Tibial nerve (tissue), 4 donors: ENCODE data around the gene TTC7B. TPM values are rescaled to one million over a fixed set of nuclear protein-coding genes. Genes with fewer than 3 reads are reported as not detected.

Source experiments
- DNase-seq, 2 donors: peaks; one replicate each; pipeline ENCODE4 v3.0.0-alpha.2; 2019; ENCODE audit warnings: low spot score in 2 of 2
- H3K27ac ChIP-seq, 4 donors: fragments of 200-600 bp; sonication (generic) in 3 of 4; one replicate each; pipeline ENCODE4 v1.5.1; 2017 to 2019; ENCODE audit warnings: mild to moderate bottlenecking in 1 of 4
- H3K27me3 ChIP-seq, 2 donors: fragments of 200-600 bp; sonication (generic) in 1 of 2; one replicate each; pipeline versions ENCODE4 v1.5.1 to v1.6.0; 2017 to 2019
- H3K36me3 ChIP-seq, 3 donors: fragments of 200-600 bp; sonication (generic); one replicate each; pipeline ENCODE4 v1.5.1; 2018 to 2019
- H3K4me1 ChIP-seq, 4 donors: fragments of 200-600 bp; sonication (generic) in 3 of 4; one replicate each; pipeline ENCODE4 v1.5.1; 2017 to 2019
- H3K4me3 ChIP-seq, 4 donors: fragments of 200-600 bp; sonication (generic) in 3 of 4; one replicate each; pipeline ENCODE4 v1.5.1; 2017 to 2019; ENCODE audit warnings: mild to moderate bottlenecking in 1 of 4, moderate library complexity in 1 of 4
- H3K9me3 ChIP-seq, 4 donors: fragments of 200-600 bp; sonication (generic) in 3 of 4; one replicate each; pipeline ENCODE4 v1.5.1; 2017 to 2019
- EP300 ChIP-seq, 2 donors: sonication (generic); formaldehyde crosslinking; IDR thresholded peaks; one replicate each; pipeline ENCODE4 v1.6.1; 2017; ENCODE audit warnings: antibody characterized with exemption in 2 of 2, mild to moderate bottlenecking in 1 of 2
- POLR2A ChIP-seq, 2 donors: fragments of 450-650 bp; IDR thresholded peaks; one replicate each; pipeline ENCODE4 v1.6.1; 2017; ENCODE audit warnings: antibody characterized with exemption in 2 of 2, mild to moderate bottlenecking in 2 of 2, moderate library complexity in 2 of 2
- WGBS, 2 donors: methylation state at CpG; one replicate each; pipeline ENCODE4 v1.1.5; 2018; 5-methylcytosine and 5-hydroxymethylcytosine counted together
- total RNA-seq, 4 donors: library from RNA; depleted of rRNA; stranded (reverse); fragments of >200 nt; gene quantifications; one replicate each; pipeline ENCODE4 v1.1.0, GENCODE V29; 2016
- TF ChIP-seq, protein P1 (sequence below), 5 experiments: fragments of 200-600 bp in 3 of 5; fragments of 450-650 bp in 2 of 5; sonication (generic) in 3 of 5; IDR thresholded peaks; one replicate each; pipeline ENCODE4 v1.5.1; 2016 to 2019; ENCODE audit warnings: antibody characterized with exemption in 5 of 5, mild to moderate bottlenecking in 3 of 5, moderate library complexity in 2 of 5

Gene TTC7B
- total RNA-seq, 4 donors from 2014 or later: 25.9 to 44.1 (median 34.4) TPM

DNA sequence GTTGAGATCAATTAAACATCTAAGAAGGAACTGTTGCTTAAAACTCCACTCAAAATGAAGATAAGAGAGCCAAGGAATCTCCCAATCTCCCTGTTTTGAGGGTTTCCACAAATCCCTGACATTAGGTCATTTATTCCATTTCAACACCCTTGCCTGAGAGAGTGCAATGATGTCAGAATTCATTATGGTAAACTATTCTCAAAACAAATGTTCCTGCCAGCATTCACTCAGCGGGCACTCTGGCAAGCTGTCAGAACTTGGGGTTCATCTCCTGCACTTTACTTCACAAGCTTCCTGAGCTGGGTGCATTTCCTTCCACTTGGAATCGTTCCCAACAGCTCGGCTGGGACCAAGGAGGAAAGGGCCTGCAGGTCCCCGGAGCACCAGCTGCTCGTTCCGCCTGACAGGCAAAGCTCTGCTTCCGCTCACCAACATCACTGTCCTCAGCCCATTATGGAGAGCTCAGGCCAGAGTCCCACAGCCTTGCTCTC lies 117.8 kb downstream of the TTC7B start:
- H3K4me1 ChIP-seq: peaks cover 0 to 26% (median 7%) of the 10 kb centered on the region in 4 donors
- no peaks in the 10 kb centered on the region for H3K9me3 ChIP-seq
- H3K27me3 ChIP-seq: no peaks in the 10 kb centered on the region
- H3K4me3 ChIP-seq: no peak overlapping the region
- no peaks in the 10 kb centered on the region for H3K36me3 ChIP-seq
- WGBS, 2 donors: 25 to 27% methylated on average over 7 of the region's 7 CpGs
- TF ChIP-seq POLR2A (IDR thresholded peaks at IDR 0.05) (no peak), EP300 (IDR thresholded peaks at IDR 0.05) (peak in 1 of 2 donors; percentile 67)
- H3K27ac ChIP-seq: peak overlapping the region; percentile 36 to 90 (median 64)
- peak; percentile 18 to 51 for DNase-seq

DNA sequence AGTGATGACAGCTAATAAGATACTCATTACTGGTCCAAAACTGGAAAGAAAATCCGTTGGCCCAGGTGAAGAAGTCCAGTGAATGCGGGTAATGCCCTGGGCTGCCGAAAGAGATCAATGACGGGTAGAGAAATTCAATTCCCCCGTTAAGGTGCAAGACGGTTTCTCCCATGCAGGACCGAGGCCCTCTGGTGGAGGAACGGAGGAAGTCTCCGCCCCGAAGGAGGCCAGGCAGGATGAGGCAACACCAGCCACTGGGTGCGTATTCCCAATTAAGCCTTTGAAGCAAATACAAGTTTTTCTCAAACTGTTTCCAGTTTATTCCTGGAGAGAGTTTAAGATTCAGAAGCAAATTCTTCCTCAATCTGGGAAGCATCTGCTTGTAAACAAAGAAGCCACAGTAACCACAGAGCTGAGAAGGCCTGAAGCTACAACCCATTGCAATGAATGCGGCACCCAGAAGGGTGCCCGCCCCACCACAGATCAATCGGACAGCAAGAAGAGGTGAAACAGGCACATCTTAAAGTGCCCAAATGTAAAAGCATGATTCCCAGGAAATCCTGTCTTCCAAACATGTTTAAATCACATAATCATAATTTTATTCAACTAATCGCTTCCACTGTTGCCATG lies 118.5 kb downstream of the TTC7B start:
- TF ChIP-seq, protein P1, sequence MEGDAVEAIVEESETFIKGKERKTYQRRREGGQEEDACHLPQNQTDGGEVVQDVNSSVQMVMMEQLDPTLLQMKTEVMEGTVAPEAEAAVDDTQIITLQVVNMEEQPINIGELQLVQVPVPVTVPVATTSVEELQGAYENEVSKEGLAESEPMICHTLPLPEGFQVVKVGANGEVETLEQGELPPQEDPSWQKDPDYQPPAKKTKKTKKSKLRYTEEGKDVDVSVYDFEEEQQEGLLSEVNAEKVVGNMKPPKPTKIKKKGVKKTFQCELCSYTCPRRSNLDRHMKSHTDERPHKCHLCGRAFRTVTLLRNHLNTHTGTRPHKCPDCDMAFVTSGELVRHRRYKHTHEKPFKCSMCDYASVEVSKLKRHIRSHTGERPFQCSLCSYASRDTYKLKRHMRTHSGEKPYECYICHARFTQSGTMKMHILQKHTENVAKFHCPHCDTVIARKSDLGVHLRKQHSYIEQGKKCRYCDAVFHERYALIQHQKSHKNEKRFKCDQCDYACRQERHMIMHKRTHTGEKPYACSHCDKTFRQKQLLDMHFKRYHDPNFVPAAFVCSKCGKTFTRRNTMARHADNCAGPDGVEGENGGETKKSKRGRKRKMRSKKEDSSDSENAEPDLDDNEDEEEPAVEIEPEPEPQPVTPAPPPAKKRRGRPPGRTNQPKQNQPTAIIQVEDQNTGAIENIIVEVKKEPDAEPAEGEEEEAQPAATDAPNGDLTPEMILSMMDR (IDR thresholded peaks at IDR 0.05): peak; percentile 89 to 94 (median 92)
- TF ChIP-seq EP300 (IDR thresholded peaks at IDR 0.05): peak in 1 of 2 donors; percentile 70
- TF ChIP-seq POLR2A (IDR thresholded peaks at IDR 0.05): no peak
- DNase-seq: peak; percentile 76 to 87
- H3K27me3 ChIP-seq: no peaks in the 10 kb centered on the region
- no peak overlapping the region for H3K4me3 ChIP-seq
- H3K4me1 ChIP-seq: peaks cover 0 to 26% (median 7%) of the 10 kb centered on the region in 4 donors
- H3K9me3 ChIP-seq: no peaks in the 10 kb centered on the region
- H3K27ac ChIP-seq: peak overlapping the region; percentile 43 to 90 (median 70)
- 18 to 19% methylated on average over 15 of the region's 15 CpGs for WGBS, 2 donors
- no peaks in the 10 kb centered on the region for H3K36me3 ChIP-seq

DNA sequence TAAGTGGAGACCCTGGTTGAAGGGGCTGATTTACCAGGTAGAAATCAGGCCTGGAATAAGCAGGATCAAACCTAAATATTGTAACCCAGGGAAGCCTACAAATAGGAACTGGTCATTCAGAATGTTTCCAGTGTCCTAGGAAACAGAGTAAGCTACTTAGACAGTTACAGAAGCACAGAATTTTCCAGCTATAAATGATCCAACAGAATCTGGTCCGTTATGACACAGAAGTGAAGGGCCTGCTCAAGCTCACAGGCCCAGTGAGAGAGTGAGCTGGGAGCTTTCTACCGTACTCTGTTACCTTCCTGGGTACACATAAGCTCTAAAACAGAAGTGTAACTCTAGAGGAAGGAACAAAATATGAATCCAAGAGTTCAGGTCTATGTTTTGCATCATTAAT lies 119.1 kb downstream of the TTC7B start:
- Histone ChIP-seq H3K36me3 (no peaks in the 10 kb centered on the region), H3K4me3 (no peak overlapping the region), H3K27ac (peak overlapping the region; percentile 28 to 90 (median 70)), H3K27me3 (no peaks in the 10 kb centered on the region), H3K9me3 (no peaks in the 10 kb centered on the region), H3K4me1 (peaks cover 0 to 26% (median 7%) of the 10 kb centered on the region in 4 donors)
- DNase-seq: no peak
- TF ChIP-seq, protein P1 (IDR thresholded peaks at IDR 0.05): no peak
- TF ChIP-seq EP300 (IDR thresholded peaks at IDR 0.05): no peak
- no peak for TF ChIP-seq POLR2A (IDR thresholded peaks at IDR 0.05)
- 42 to 48% methylated on average over 2 of the region's 2 CpGs for WGBS, 2 donors

DNA sequence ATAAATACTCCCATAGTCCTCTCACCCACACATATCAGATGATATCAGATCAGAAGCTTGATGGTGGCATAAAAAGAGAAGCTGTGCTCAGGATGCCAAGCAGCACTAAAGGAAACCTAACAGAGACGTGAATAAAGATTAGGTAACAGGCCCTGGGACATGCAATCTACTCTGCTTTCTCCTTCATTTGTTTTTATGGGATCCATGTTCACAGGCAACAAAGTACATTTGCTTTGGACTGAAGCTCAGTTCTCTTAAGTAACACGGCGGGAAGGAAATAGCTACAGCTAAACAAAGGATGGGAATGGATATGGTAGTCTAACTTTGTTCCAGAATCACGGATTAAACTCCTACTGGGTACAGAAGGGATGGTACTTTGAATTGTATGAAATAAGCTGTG lies 119.5 kb downstream of the TTC7B start:
- Histone ChIP-seq H3K36me3 (no peaks in the 10 kb centered on the region), H3K27me3 (no peaks in the 10 kb centered on the region), H3K4me1 (peaks cover 0 to 26% (median 7%) of the 10 kb centered on the region in 4 donors), H3K4me3 (no peak overlapping the region), H3K9me3 (no peaks in the 10 kb centered on the region), H3K27ac (peak overlapping the region; percentile 28 to 90 (median 70))
- DNase-seq: no peak
- TF ChIP-seq POLR2A (IDR thresholded peaks at IDR 0.05): no peak
- TF ChIP-seq EP300 (IDR thresholded peaks at IDR 0.05): no peak
- TF ChIP-seq, protein P1 (IDR thresholded peaks at IDR 0.05): no peak
- 59 to 64% methylated on average over 4 of the region's 4 CpGs for WGBS, 2 donors

DNA sequence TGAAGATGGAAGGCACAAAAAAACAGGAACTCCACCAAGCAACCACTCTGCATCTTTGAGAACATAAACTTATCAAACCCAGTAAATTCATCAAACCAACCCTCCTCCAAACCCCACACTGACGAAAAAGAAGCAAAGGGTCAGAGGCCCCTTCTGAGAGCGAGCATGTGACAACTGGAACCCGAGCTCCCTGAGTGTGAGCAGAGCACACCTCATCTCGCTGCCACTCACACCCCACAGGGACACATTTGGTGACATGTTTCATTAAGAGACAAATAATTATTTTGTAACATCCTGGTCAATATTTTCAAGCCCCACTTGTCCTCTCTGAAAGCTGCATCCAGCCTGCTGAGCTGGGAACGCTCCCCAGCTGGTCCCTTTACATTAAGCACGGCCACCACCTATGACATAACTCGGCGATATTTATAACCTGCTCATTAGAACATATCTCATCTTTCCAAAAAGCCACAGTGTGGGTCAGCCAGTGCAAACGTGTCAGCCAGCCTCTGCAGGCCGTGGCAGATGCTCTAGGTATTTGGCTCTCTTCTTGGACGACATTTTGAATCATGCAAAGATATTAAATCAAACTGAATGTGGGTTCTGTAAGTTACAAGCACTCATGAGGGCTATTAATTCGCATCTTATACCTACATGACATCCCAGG lies 120.1 kb downstream of the TTC7B start:
- Histone ChIP-seq H3K9me3 (no peaks in the 10 kb centered on the region), H3K4me1 (peaks cover 0 to 26% (median 7%) of the 10 kb centered on the region in 4 donors), H3K36me3 (no peaks in the 10 kb centered on the region), H3K4me3 (no peak overlapping the region), H3K27ac (peak overlapping the region in 1 of 4 donors; percentile 86), H3K27me3 (no peaks in the 10 kb centered on the region)
- DNase-seq: no peak
- WGBS, 2 donors: 76 to 81% methylated on average over 12 of the region's 12 CpGs
- TF ChIP-seq POLR2A (IDR thresholded peaks at IDR 0.05) (no peak), EP300 (IDR thresholded peaks at IDR 0.05) (no peak)
- TF ChIP-seq, protein P1 (IDR thresholded peaks at IDR 0.05): no peak
